Mesenchymal stem cell (in vitro differentiated cells and primary cell): ENCODE measurements around the gene COL4A1.

Experiments used
- DNase-seq: peaks from one replicate; pipeline ENCODE4 v3.0.0-alpha.2; 2013
- H2AFZ ChIP-seq: one replicate; pipeline ENCODE4 v1.6.1; 2013; ENCODE audit warnings: low read depth, mild to moderate bottlenecking, control low read depth, inconsistent platforms, low read length, moderate library complexity
- H2AK5ac ChIP-seq: 2 replicates; pipeline ENCODE4 v1.6.1; 2013; ENCODE audit warnings: low read length, moderate library complexity, mild to moderate bottlenecking, inconsistent platforms; ENCODE audit not compliant: severe bottlenecking
- H2BK120ac ChIP-seq: one replicate; pipeline ENCODE4 v1.6.1; 2013; ENCODE audit warnings: low read depth, mild to moderate bottlenecking, inconsistent platforms, low read length, moderate library complexity
- H2BK12ac ChIP-seq, 2 experiments: one replicate each; pipeline ENCODE4 v1.6.1; 2013; ENCODE audit warnings: inconsistent platforms in 2 of 2, low read length in 2 of 2, mild to moderate bottlenecking in 2 of 2, moderate library complexity in 2 of 2, control low read depth in 1 of 2
- H2BK15ac ChIP-seq: one replicate; pipeline ENCODE4 v1.6.1; 2013; ENCODE audit warnings: mild to moderate bottlenecking, low read depth, inconsistent platforms; ENCODE audit not compliant: poor library complexity, severe bottlenecking
- H2BK5ac ChIP-seq: 2 replicates; pipeline ENCODE4 v1.6.1; 2013; ENCODE audit warnings: low read depth, mild to moderate bottlenecking, low read length, control low read depth, inconsistent platforms; ENCODE audit not compliant: poor library complexity, severe bottlenecking
- H3K14ac ChIP-seq, 2 experiments: one replicate each; pipeline ENCODE4 v1.6.1; 2013; ENCODE audit warnings: inconsistent platforms in 2 of 2, low read length in 2 of 2, control low read depth in 1 of 2, mild to moderate bottlenecking in 1 of 2, moderate library complexity in 1 of 2
- H3K18ac ChIP-seq, 2 experiments: one replicate each; pipeline ENCODE4 v1.6.1; 2013; ENCODE audit warnings: inconsistent platforms in 2 of 2, low read length in 2 of 2, control low read depth in 1 of 2, low read depth in 1 of 2, mild to moderate bottlenecking in 1 of 2
- H3K23ac ChIP-seq, 2 experiments: one replicate each; pipeline ENCODE4 v1.6.1; 2013; ENCODE audit warnings: inconsistent platforms in 2 of 2, low read length in 2 of 2, mild to moderate bottlenecking in 2 of 2, moderate library complexity in 2 of 2, control low read depth in 1 of 2
- H3K27ac ChIP-seq: 2 replicates; pipeline ENCODE4 v1.5.1; 2013; ENCODE audit warnings: mild to moderate bottlenecking, moderate library complexity, low read length, control low read depth, inconsistent platforms; ENCODE audit not compliant: poor library complexity, severe bottlenecking
- H3K27me3 ChIP-seq, 2 experiments: 2 replicates each; pipeline versions ENCODE4 v1.6.1 to v1.7.0; 2013; ENCODE audit warnings: low read length in 2 of 2, mild to moderate bottlenecking in 2 of 2, moderate library complexity in 2 of 2, control low read depth in 1 of 2, inconsistent platforms in 1 of 2; ENCODE audit not compliant: control insufficient read depth in 1 of 2, insufficient read depth in 1 of 2
- H3K36me3 ChIP-seq, 2 experiments: 2 replicates each; pipeline versions ENCODE4 v1.6.1 to v1.7.0; 2013; ENCODE audit warnings: low read length in 2 of 2, control low read depth in 1 of 2, inconsistent platforms in 1 of 2, low read depth in 1 of 2, mild to moderate bottlenecking in 1 of 2; ENCODE audit not compliant: insufficient read depth in 2 of 2, control insufficient read depth in 1 of 2
- H3K4ac ChIP-seq, 2 experiments: one replicate each; pipeline ENCODE4 v1.6.1; 2013; ENCODE audit warnings: inconsistent platforms in 2 of 2, low read length in 2 of 2, mild to moderate bottlenecking in 2 of 2, moderate library complexity in 2 of 2, control low read depth in 1 of 2, low read depth in 1 of 2
- H3K4me1 ChIP-seq: 2 replicates; pipeline ENCODE4 v1.6.1; 2013; ENCODE audit warnings: low read depth, low read length, control low read depth; ENCODE audit not compliant: control insufficient read depth, insufficient read depth
- H3K4me2 ChIP-seq: 2 replicates; pipeline ENCODE4 v1.6.1; 2013; ENCODE audit warnings: low read length, mild to moderate bottlenecking, inconsistent platforms; ENCODE audit not compliant: poor library complexity, severe bottlenecking
- H3K4me3 ChIP-seq, 2 experiments: 2 replicates each; pipeline versions ENCODE4 v1.5.1 to v1.7.0; 2013; ENCODE audit warnings: low read length in 2 of 2, mild to moderate bottlenecking in 2 of 2, control low read depth in 1 of 2, low read depth in 1 of 2; ENCODE audit not compliant: insufficient read depth in 1 of 2
- H3K79me1 ChIP-seq: replicated peaks from 2 replicates; pipeline ENCODE4 v1.6.1; 2013; ENCODE audit warnings: mild to moderate bottlenecking, control low read depth, low read length, inconsistent platforms; ENCODE audit not compliant: poor library complexity, severe bottlenecking
- H3K9ac ChIP-seq: 2 replicates; pipeline ENCODE4 v1.7.0; 2013; ENCODE audit warnings: mild to moderate bottlenecking, low read length, moderate library complexity
- H3K9me3 ChIP-seq: 2 replicates; pipeline ENCODE4 v1.7.0; 2013; ENCODE audit warnings: mild to moderate bottlenecking, low read length; ENCODE audit not compliant: control insufficient read depth
- H4K8ac ChIP-seq: one replicate; pipeline ENCODE4 v1.6.1; 2013; ENCODE audit warnings: inconsistent platforms, mild to moderate bottlenecking, low read length, moderate library complexity
- H4K91ac ChIP-seq: one replicate; pipeline ENCODE4 v1.6.1; 2013; ENCODE audit warnings: mild to moderate bottlenecking, low read length, inconsistent platforms
- WGBS: methylation state at CpG from one replicate; pipeline ENCODE4 v1.1.7; 2013; ENCODE audit warnings: mixed read lengths; 5-methylcytosine and 5-hydroxymethylcytosine counted together

The COL4A1 gene

DNA sequence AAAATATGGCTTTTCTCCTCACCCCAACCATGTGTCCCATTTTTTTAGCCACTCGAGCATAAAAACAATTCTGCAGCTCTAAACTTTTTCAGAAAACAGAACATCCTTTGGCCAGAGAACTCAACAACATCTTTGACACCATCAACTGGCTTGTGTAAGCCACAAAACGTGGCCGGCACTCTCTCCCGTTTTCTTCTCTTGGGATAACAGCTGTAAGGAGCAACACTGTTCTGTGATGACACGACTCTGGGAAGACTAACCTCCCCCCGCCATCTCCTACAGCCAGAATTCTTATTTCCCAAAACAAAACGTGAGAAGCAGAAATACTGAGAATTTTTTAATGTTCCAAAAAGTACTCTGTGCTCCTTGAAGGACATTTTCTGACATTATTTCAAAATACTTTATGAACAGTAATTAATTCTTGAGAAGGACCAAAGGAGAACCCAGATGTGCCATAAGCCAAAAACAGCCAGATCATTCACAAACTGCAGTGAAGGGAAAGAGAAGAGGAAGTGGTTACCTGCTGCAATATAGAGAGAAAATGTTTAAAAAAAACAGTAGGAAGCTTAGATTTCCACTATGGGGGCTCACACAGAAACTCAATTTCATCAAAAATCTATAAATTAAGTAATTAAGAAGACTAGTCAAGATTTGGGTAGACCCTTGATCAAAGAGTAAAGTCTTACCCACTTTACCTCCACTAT, 25.8 kb downstream of the COL4A1 start:
- H2BK5ac ChIP-seq = no peak overlapping the region
- no peak overlapping the region for H3K27ac ChIP-seq
- H3K14ac ChIP-seq = no peak overlapping the region
- no peak overlapping the region for H3K18ac ChIP-seq
- WGBS = 93% methylated on average over 4 of the region's 7 CpGs
- H3K36me3 ChIP-seq = peaks cover 0 to 28% of the 10 kb centered on the region in 2 experiments
- no peak overlapping the region for H2BK15ac ChIP-seq
- H4K91ac ChIP-seq = no peak overlapping the region
- no peak overlapping the region for H2AFZ ChIP-seq
- H4K8ac ChIP-seq = no peak overlapping the region
- H3K4me2 ChIP-seq = no peak overlapping the region
- no peak overlapping the region for H3K4me3 ChIP-seq
- no peak overlapping the region for H2BK12ac ChIP-seq
- no peak overlapping the region for H3K23ac ChIP-seq
- H2BK120ac ChIP-seq = no peak overlapping the region
- peaks cover 0 to 4% of the 10 kb centered on the region in 2 experiments for H3K27me3 ChIP-seq
- no peak overlapping the region for H2AK5ac ChIP-seq
- H3K9me3 ChIP-seq = peaks cover 5% of the 10 kb centered on the region
- H3K4ac ChIP-seq = no peak overlapping the region
- no peak overlapping the region for H3K9ac ChIP-seq
- H3K79me1 ChIP-seq = peaks cover 21% of the 10 kb centered on the region
- DNase-seq = no peak
- H3K4me1 ChIP-seq = peaks cover 10% of the 10 kb centered on the region

DNA sequence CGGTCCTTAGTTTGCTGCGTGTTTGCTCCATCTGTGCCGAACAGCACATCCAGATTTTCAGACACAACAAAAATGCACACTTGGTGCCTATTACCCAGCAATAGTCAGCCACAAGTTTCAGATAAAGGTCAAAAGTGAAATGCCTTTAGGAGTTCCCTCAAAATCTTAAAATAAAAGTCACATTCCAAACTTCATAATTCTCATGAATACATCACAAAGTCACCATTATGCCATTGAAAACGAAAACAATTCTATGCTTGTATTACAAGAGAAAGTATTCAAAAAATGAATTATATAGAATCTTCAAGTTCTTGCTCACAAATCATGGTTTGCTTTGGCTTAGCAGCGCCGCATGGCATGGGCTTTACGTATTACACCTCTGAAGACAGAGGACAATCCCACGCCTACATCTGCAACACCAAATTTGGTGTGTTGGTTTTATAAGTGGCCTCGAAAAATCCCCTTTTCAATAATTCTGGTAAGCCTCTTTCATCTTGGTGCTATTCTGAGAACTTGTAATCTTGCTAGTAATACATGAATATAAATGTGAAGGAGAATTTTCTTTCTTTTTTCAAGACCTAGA, 26.6 kb downstream of the COL4A1 start:
- H3K36me3 ChIP-seq = peaks cover 0 to 24% of the 10 kb centered on the region in 2 experiments
- no peak overlapping the region for H2BK5ac ChIP-seq
- H3K27ac ChIP-seq = no peak overlapping the region
- peaks cover 21% of the 10 kb centered on the region for H3K79me1 ChIP-seq
- H4K8ac ChIP-seq = no peak overlapping the region
- H2BK120ac ChIP-seq = no peak overlapping the region
- no peak overlapping the region for H3K23ac ChIP-seq
- H3K9ac ChIP-seq = no peak overlapping the region
- H2AK5ac ChIP-seq = no peak overlapping the region
- peaks cover 10% of the 10 kb centered on the region for H3K4me1 ChIP-seq
- no peak overlapping the region for H4K91ac ChIP-seq
- H2BK12ac ChIP-seq = no peak overlapping the region
- H3K27me3 ChIP-seq = peaks cover 0 to 4% of the 10 kb centered on the region in 2 experiments
- H3K4ac ChIP-seq = no peak overlapping the region
- H2BK15ac ChIP-seq = no peak overlapping the region
- H3K14ac ChIP-seq = no peak overlapping the region
- H3K18ac ChIP-seq = no peak overlapping the region
- WGBS = 95% methylated on average over 7 of the region's 9 CpGs
- no peak overlapping the region for H3K4me2 ChIP-seq
- DNase-seq = no peak
- H2AFZ ChIP-seq = no peak overlapping the region
- peaks cover 1% of the 10 kb centered on the region for H3K9me3 ChIP-seq
- H3K4me3 ChIP-seq = no peak overlapping the region

DNA sequence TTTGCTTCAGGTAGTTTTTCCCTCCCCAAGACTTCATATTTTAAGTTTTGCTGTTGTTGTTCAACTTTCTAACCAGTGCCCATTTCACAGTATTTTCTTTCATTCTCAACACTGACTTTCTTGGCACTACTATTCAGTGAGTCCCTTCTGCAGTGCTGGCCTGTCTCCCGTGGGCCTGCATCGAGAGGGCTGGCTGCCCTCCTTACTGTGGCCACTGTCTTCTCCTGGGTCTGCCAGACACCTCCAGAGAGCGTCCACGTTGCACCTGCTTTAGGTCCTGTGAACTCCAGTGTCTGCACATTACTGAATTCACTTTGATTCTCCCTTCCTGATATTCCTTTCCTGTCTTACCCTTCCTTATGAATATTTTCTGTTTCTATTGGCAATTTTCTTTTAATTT, 27.3 kb downstream of the COL4A1 start:
- no peak overlapping the region for H3K4me3 ChIP-seq
- 81% methylated on average over 4 of the region's 4 CpGs for WGBS
- DNase-seq = no peak

DNA sequence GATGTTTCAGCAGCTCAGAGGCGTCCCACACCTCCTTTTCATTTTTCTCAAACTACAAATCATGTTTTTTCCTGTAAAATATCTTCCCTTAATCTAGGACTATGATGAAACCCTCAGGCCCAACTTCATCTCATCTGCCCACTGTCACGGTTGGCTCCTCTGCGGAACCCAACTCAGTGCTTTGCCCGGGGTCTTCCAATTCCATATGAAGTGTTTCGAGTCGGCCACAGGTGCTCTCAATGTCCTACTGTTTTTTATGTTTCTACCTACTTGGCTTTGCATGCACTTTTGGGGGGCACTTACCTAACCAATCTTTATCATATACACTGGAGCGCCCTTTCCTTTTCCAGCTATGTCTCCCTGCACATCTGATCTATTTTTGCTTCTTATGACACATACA, 28.1 kb downstream of the COL4A1 start:
- Histone ChIP-seq H2BK120ac (no peak overlapping the region), H3K27ac (no peak overlapping the region), H2AK5ac (no peak overlapping the region), H3K79me1 (peaks cover 18% of the 10 kb centered on the region), H4K91ac (no peak overlapping the region), H3K4ac (no peak overlapping the region), H2AFZ (no peak overlapping the region), H3K27me3 (peaks cover 0 to 4% of the 10 kb centered on the region in 2 experiments), H4K8ac (no peak overlapping the region), H2BK5ac (no peak overlapping the region), H3K4me1 (peaks cover 6% of the 10 kb centered on the region), H2BK15ac (no peak overlapping the region), H2BK12ac (no peak overlapping the region), H3K36me3 (peaks cover 0 to 19% of the 10 kb centered on the region in 2 experiments), H3K14ac (no peak overlapping the region), H3K4me2 (no peak overlapping the region), H3K9ac (no peak overlapping the region), H3K18ac (no peak overlapping the region), H3K9me3 (no peaks in the 10 kb centered on the region), H3K23ac (no peak overlapping the region), H3K4me3 (no peak overlapping the region)
- DNase-seq = no peak
- 98% methylated on average over 7 of the region's 7 CpGs for WGBS

More for the DNA sequence above, 27.3 kb downstream of the COL4A1 start:
- Histone ChIP-seq H3K36me3 (peaks cover 0 to 20% of the 10 kb centered on the region in 2 experiments), H3K4ac (no peak overlapping the region), H3K27ac (no peak overlapping the region), H3K9me3 (no peaks in the 10 kb centered on the region), H2AK5ac (no peak overlapping the region), H2BK12ac (no peak overlapping the region), H2BK5ac (no peak overlapping the region), H4K91ac (no peak overlapping the region), H4K8ac (no peak overlapping the region), H3K18ac (no peak overlapping the region), H3K9ac (no peak overlapping the region), H3K14ac (no peak overlapping the region), H2AFZ (no peak overlapping the region), H3K4me1 (peaks cover 8% of the 10 kb centered on the region), H3K4me2 (no peak overlapping the region), H2BK120ac (no peak overlapping the region), H2BK15ac (no peak overlapping the region), H3K23ac (no peak overlapping the region), H3K27me3 (peaks cover 0 to 4% of the 10 kb centered on the region in 2 experiments), H3K79me1 (peaks cover 19% of the 10 kb centered on the region)
